DOHH2 (cell line): ENCODE data around the gene DNER.

Source experiments
- H3F3A ChIP-seq: fragments of 200-600 bp; sonication (generic), shearing (Covaris generic); 2 replicates; pipeline ENCODE4 v1.6.0; 2016; ENCODE audit warnings: antibody characterized with exemption, mild to moderate bottlenecking; ENCODE audit not compliant: control insufficient read depth, insufficient read depth
- H3K27ac ChIP-seq: fragments of 200-600 bp; sonication (generic); 2 replicates; pipeline ENCODE4 v1.5.1; 2014; ENCODE audit warnings: low read depth, mild to moderate bottlenecking, low read length, moderate library complexity
- H3K27me3 ChIP-seq: fragments of 200-600 bp; sonication (generic); 2 replicates; pipeline ENCODE4 v1.6.1; 2014; ENCODE audit warnings: mild to moderate bottlenecking, low read length, mixed read lengths; ENCODE audit not compliant: control insufficient read depth
- H3K36me3 ChIP-seq: fragments of 200-600 bp; sonication (generic); 2 replicates; pipeline ENCODE4 v1.6.1; 2014; ENCODE audit warnings: mild to moderate bottlenecking, low read length, moderate library complexity, mixed read lengths; ENCODE audit not compliant: control insufficient read depth
- H3K4me1 ChIP-seq: fragments of 200-600 bp; sonication (generic); 2 replicates; pipeline ENCODE4 v1.6.1; 2014; ENCODE audit warnings: mild to moderate bottlenecking, low read length, mixed read lengths; ENCODE audit not compliant: control insufficient read depth
- H3K4me2 ChIP-seq: fragments of 200-600 bp; sonication (generic); 2 replicates; pipeline ENCODE4 v1.6.0; 2014; ENCODE audit warnings: mild to moderate bottlenecking, low read length, moderate library complexity
- H3K4me3 ChIP-seq: fragments of 200-600 bp; sonication (generic); 2 replicates; pipeline ENCODE4 v1.5.1; 2014; ENCODE audit warnings: mild to moderate bottlenecking, low read length, mixed read lengths
- H3K79me2 ChIP-seq: fragments of 200-600 bp; sonication (generic); 2 replicates; pipeline ENCODE4 v1.6.1; 2014; ENCODE audit warnings: mild to moderate bottlenecking, low read length, mixed read lengths; ENCODE audit not compliant: control insufficient read depth
- H3K9me2 ChIP-seq: fragments of 200-600 bp; sonication (generic); replicated peaks from 2 replicates; pipeline ENCODE4 v1.6.1; 2014; ENCODE audit warnings: mild to moderate bottlenecking, low read length, mixed read lengths; ENCODE audit not compliant: control insufficient read depth
- H3K9me3 ChIP-seq: fragments of 200-600 bp; sonication (generic); 2 replicates; pipeline ENCODE4 v1.6.1; 2014; ENCODE audit warnings: antibody characterized with exemption, low read length, mixed read lengths; ENCODE audit not compliant: control insufficient read depth, insufficient read depth
- H4K20me1 ChIP-seq: fragments of 200-600 bp; sonication (generic); 2 replicates; pipeline ENCODE4 v1.6.0; 2014; ENCODE audit warnings: low read depth, mild to moderate bottlenecking, antibody characterized with exemption, low read length, moderate library complexity; ENCODE audit not compliant: control insufficient read depth, insufficient read depth
- CTCF ChIP-seq: fragments of 200-600 bp; sonication (generic); IDR thresholded peaks from one replicate; pipeline ENCODE4 v1.5.1; 2014; ENCODE audit warnings: antibody characterized with exemption, mild to moderate bottlenecking, low read depth, low read length; ENCODE audit not compliant: poor library complexity, severe bottlenecking
- EZH2phosphoT487 ChIP-seq: fragments of 200-600 bp; sonication (generic); IDR thresholded peaks from 2 replicates; pipeline ENCODE4 v1.6.1; 2017; ENCODE audit warnings: borderline replicate concordance, mild to moderate bottlenecking, antibody characterized with exemption, low read length, moderate library complexity, mixed read lengths

DNER gene

GRCh38 chr2:229348128-229348527 lies 366.2 kb downstream of the DNER start:
- Histone ChIP-seq H3K4me3 (no peak overlapping the region), H3F3A (no peaks in the 10 kb centered on the region), H3K9me3 (peaks cover 8% of the 10 kb centered on the region; the same call in 1 of the 2 replicates), H3K9me2 (no peaks in the 10 kb centered on the region), H4K20me1 (no peaks in the 10 kb centered on the region), H3K27ac (no peak overlapping the region), H3K27me3 (no peaks in the 10 kb centered on the region), H3K4me1 (peaks cover 2% of the 10 kb centered on the region), H3K36me3 (no peaks in the 10 kb centered on the region), H3K4me2 (no peak overlapping the region), H3K79me2 (no peaks in the 10 kb centered on the region)
- no peak for TF ChIP-seq CTCF
- no peak for TF ChIP-seq EZH2phosphoT487

GRCh38 chr2:229346816-229347540 lies 367.4 kb downstream of the DNER start:
- H3K9me3 ChIP-seq: peaks cover 8% of the 10 kb centered on the region; the same call in 1 of the 2 replicates
- H3F3A ChIP-seq: no peaks in the 10 kb centered on the region
- no peak for TF ChIP-seq CTCF
- no peak for TF ChIP-seq EZH2phosphoT487
- no peaks in the 10 kb centered on the region for H3K36me3 ChIP-seq
- H3K4me3 ChIP-seq: no peak overlapping the region
- no peak overlapping the region for H3K4me2 ChIP-seq
- H3K27ac ChIP-seq: no peak overlapping the region
- H3K9me2 ChIP-seq: no peaks in the 10 kb centered on the region
- no peaks in the 10 kb centered on the region for H3K27me3 ChIP-seq
- peaks cover 14% of the 10 kb centered on the region for H3K4me1 ChIP-seq
- H3K79me2 ChIP-seq: no peaks in the 10 kb centered on the region
- no peaks in the 10 kb centered on the region for H4K20me1 ChIP-seq

- Histone ChIP-seq H4K20me1 (no peaks in the 10 kb centered on the region), H3K4me1 (peaks cover 16% of the 10 kb centered on the region), H3K9me2 (no peaks in the 10 kb centered on the region), H3K9me3 (peaks cover 8% of the 10 kb centered on the region; the same call in 1 of the 2 replicates), H3K36me3 (no peaks in the 10 kb centered on the region), H3K27me3 (no peaks in the 10 kb centered on the region), H3F3A (no peaks in the 10 kb centered on the region), H3K4me2 (no peak overlapping the region), H3K4me3 (no peak overlapping the region), H3K79me2 (no peaks in the 10 kb centered on the region), H3K27ac (no peak overlapping the region)
- TF ChIP-seq EZH2phosphoT487: no peak
- TF ChIP-seq CTCF: no peak
Observed at GRCh38 chr2:229344955-229345354, 369.4 kb downstream of the DNER start.
